Parathyroid adenoma (tissue), 2 donors: ENCODE results near the gene KIF18A.

Experiments
- H2AFZ ChIP-seq: fragments of 300-600 bp; sonication (generic); one replicate; pipeline ENCODE4 v1.7.0; 2017; ENCODE audit warnings: antibody characterized with exemption, mild to moderate bottlenecking
- H3K27ac ChIP-seq: fragments of 300-600 bp; sonication (generic); one replicate; pipeline ENCODE4 v1.7.0; 2017
- H3K27me3 ChIP-seq: fragments of 300-600 bp; sonication (generic); one replicate; pipeline ENCODE4 v1.7.0; 2017; ENCODE audit warnings: low read length; ENCODE audit not compliant: control insufficient read depth, insufficient read depth
- H3K36me3 ChIP-seq: fragments of 300-600 bp; sonication (generic); one replicate; pipeline ENCODE4 v1.7.0; 2017; ENCODE audit warnings: low read length; ENCODE audit not compliant: control insufficient read depth, insufficient read depth
- H3K4me1 ChIP-seq: fragments of 300-600 bp; sonication (generic); one replicate; pipeline ENCODE4 v1.7.0; 2017; ENCODE audit warnings: control low read depth
- H3K4me2 ChIP-seq: fragments of 300-600 bp; sonication (generic); one replicate; pipeline ENCODE4 v1.7.0; 2017; ENCODE audit warnings: low read length
- H3K4me3 ChIP-seq: fragments of 300-600 bp; sonication (generic); one replicate; pipeline ENCODE4 v1.7.0; 2017; ENCODE audit warnings: low read depth, low read length
- H3K79me2 ChIP-seq: fragments of 300-600 bp; sonication (generic); one replicate; pipeline ENCODE4 v1.7.0; 2017; ENCODE audit warnings: control low read depth
- H3K9ac ChIP-seq: fragments of 300-600 bp; sonication (generic); one replicate; pipeline ENCODE4 v1.7.0; 2017; ENCODE audit warnings: mild to moderate bottlenecking
- H3K9me3 ChIP-seq: fragments of 300-600 bp; sonication (generic); one replicate; pipeline ENCODE4 v1.7.0; 2017; ENCODE audit warnings: low read length; ENCODE audit not compliant: control insufficient read depth
- TF ChIP-seq, protein P1 (sequence below): fragments of 300-600 bp; sonication (generic); IDR thresholded peaks from one replicate; pipeline ENCODE4 v1.7.0; 2017; ENCODE audit warnings: antibody characterized with exemption, mild to moderate bottlenecking
- donor health status: primary hyperparathyroidism.

Gene KIF18A

DNA sequence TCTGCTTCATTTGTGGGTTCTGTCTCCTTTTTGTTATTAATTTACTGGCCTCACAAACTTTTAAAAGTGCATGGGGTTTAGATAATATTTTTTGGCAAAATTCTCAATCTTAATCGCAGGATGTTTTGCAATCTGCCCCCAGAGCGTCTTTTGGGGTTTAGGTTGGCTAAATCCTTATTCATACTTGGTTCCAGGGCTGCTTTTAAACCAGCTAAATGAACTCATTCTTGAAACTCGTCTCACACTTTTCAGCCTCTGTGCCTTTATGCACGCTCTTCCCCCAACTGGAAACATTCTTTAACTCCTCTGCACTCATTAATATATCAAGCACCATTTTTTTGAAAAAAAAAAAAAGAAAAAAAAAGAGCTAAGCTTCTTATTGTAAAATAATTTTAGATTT, 131.7 kb downstream of the KIF18A start:
- Histone ChIP-seq H3K4me1 (no peaks in the 10 kb centered on the region), H3K79me2 (no peaks in the 10 kb centered on the region), H2AFZ (no peak overlapping the region), H3K27ac (no peak overlapping the region), H3K9ac (no peak overlapping the region), H3K4me3 (no peak overlapping the region), H3K4me2 (no peak overlapping the region), H3K27me3 (no peaks in the 10 kb centered on the region), H3K36me3 (no peaks in the 10 kb centered on the region), H3K9me3 (no peaks in the 10 kb centered on the region)
- TF ChIP-seq, protein P1, sequence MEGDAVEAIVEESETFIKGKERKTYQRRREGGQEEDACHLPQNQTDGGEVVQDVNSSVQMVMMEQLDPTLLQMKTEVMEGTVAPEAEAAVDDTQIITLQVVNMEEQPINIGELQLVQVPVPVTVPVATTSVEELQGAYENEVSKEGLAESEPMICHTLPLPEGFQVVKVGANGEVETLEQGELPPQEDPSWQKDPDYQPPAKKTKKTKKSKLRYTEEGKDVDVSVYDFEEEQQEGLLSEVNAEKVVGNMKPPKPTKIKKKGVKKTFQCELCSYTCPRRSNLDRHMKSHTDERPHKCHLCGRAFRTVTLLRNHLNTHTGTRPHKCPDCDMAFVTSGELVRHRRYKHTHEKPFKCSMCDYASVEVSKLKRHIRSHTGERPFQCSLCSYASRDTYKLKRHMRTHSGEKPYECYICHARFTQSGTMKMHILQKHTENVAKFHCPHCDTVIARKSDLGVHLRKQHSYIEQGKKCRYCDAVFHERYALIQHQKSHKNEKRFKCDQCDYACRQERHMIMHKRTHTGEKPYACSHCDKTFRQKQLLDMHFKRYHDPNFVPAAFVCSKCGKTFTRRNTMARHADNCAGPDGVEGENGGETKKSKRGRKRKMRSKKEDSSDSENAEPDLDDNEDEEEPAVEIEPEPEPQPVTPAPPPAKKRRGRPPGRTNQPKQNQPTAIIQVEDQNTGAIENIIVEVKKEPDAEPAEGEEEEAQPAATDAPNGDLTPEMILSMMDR = no peak

DNA sequence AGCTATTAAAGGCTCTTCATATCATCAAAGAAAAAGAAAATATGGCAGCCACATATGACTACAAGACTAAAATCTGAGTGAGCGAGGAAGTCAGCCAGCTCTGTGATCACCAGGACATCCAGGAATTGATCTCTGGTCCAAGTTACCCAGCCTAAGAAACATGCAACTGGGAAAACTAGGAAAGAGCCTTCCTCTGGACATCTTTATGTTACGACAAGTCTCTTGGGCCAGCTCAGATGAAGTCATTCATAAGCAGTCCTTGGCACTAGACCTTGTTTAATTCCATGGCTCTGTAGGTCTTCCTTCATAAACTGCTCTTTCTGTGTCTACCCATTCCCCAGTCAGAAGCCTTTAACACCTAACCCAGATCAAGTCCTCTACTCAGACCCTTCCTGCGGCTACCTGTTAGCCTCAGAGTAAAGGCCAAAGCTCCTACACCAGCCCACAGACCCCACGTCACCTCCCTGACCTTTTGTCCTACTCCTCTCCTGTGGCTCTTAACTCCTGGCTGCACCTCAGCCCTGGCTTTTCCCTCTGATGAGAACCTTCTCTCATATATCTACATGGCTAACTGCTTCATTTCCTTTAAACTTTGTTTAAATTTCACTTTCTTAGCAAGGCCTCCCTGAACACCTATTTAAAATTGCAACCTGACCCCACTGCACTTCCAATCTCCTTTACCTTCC, 134.0 kb downstream of the KIF18A start:
- no peak overlapping the region for H3K9ac ChIP-seq
- H3K4me3 ChIP-seq = no peak overlapping the region
- no peak overlapping the region for H3K4me2 ChIP-seq
- H3K36me3 ChIP-seq = no peaks in the 10 kb centered on the region
- TF ChIP-seq, protein P1 = no peak
- H3K27me3 ChIP-seq = no peaks in the 10 kb centered on the region
- no peaks in the 10 kb centered on the region for H3K9me3 ChIP-seq
- H3K27ac ChIP-seq = no peak overlapping the region
- no peak overlapping the region for H2AFZ ChIP-seq
- H3K4me1 ChIP-seq = no peaks in the 10 kb centered on the region
- H3K79me2 ChIP-seq = no peaks in the 10 kb centered on the region

DNA sequence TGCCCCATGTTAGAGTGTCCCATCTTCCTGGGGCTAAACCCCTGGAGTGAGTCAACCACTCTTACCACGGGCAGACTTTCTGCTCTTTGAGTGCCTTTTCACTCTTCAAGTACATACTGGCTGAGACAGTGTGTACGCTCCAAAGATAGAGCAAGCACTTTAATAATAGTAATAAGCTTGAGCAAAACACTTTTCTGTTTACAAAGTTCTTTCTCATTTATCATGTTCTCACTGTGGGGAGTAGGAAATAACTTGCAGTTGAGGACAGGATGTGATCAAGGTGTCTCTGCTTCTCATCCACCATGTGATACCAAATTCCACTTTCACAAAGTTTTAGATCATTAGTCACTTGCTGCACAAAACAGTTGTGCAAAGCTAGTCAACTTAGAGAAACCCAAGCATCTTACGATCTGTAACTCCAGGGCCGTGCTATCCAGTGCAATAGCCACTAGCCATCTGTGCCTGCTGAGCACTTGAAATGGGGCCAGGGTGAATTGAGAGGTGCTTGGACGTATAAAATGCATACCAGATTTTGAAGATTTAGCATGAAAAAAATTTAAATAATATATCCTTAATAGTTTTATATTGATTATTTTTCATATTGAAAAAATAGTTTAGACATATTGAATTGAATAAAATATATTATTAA, 135.3 kb downstream of the KIF18A start:
- TF ChIP-seq, protein P1 = no peak
- Histone ChIP-seq H3K9ac (no peak overlapping the region), H3K4me3 (no peak overlapping the region), H2AFZ (no peak overlapping the region), H3K27ac (no peak overlapping the region), H3K27me3 (no peaks in the 10 kb centered on the region), H3K36me3 (no peaks in the 10 kb centered on the region), H3K79me2 (no peaks in the 10 kb centered on the region), H3K9me3 (no peaks in the 10 kb centered on the region), H3K4me1 (no peaks in the 10 kb centered on the region), H3K4me2 (no peak overlapping the region)

- Histone ChIP-seq H3K36me3 (no peaks in the 10 kb centered on the region), H3K27ac (no peak overlapping the region), H3K9me3 (no peaks in the 10 kb centered on the region), H2AFZ (no peak overlapping the region), H3K4me2 (no peak overlapping the region), H3K9ac (no peak overlapping the region), H3K79me2 (no peaks in the 10 kb centered on the region), H3K27me3 (no peaks in the 10 kb centered on the region), H3K4me3 (no peak overlapping the region), H3K4me1 (no peaks in the 10 kb centered on the region)
- TF ChIP-seq, protein P1 = no peak
Observed at GRCh38 chr11:27971171-27971570, 136.8 kb downstream of the KIF18A start.
